Body of pancreas (tissue), 4 donors: ENCODE results near the gene DCLRE1C. TPM values are rescaled to one million over a fixed set of nuclear protein-coding genes. Genes with fewer than 3 reads are reported as not detected.
"Not testable (repeated sequence)": the region's sequence is repeated elsewhere in the genome, so short reads cannot be mapped to it uniquely, and the experiment has no call there.

Source experiments
- ATAC-seq: fragments of 150-250 bp; one replicate; pipeline ENCODE4 v1.9.1; 2016
- DNase-seq, 4 donors: peaks; one replicate each; pipeline ENCODE4 v3.0.0-alpha.2; 2019
- H3K27ac ChIP-seq, 4 donors: fragments of 200-600 bp; sonication (generic); 1 replicate in 3 of 4; 2 replicates in 1 of 4; pipeline versions ENCODE4 v1.5.1 to v1.6.1; 2016 to 2019; ENCODE audit warnings: mild to moderate bottlenecking in 1 of 4, mixed read lengths in 1 of 4, moderate library complexity in 1 of 4
- H3K27me3 ChIP-seq, 2 donors: fragments of 200-600 bp; sonication (generic); one replicate each; pipeline ENCODE4 v1.6.0; 2016; ENCODE audit warnings: mild to moderate bottlenecking in 1 of 2
- H3K36me3 ChIP-seq, 2 donors: fragments of 200-600 bp; sonication (generic); replicated peaks in 1 of 2; 2 replicates each; pipeline ENCODE4 v1.5.1; 2016; ENCODE audit warnings: low read depth in 2 of 2; ENCODE audit not compliant: insufficient read depth in 1 of 2
- H3K4me1 ChIP-seq: fragments of 200-600 bp; sonication (generic); one replicate; pipeline ENCODE4 v1.6.0; 2016
- H3K4me3 ChIP-seq, 2 donors: fragments of 200-600 bp; sonication (generic); 1 replicate in 1 of 2; 2 replicates in 1 of 2; pipeline ENCODE4 v1.5.1; 2016 to 2019
- H3K9me3 ChIP-seq, 3 donors: fragments of 200-600 bp; sonication (generic); 1 replicate in 2 of 3; 2 replicates in 1 of 3; pipeline ENCODE4 v1.5.1; 2016
- POLR2A ChIP-seq, 3 donors: fragments of 450-650 bp; IDR thresholded peaks; one replicate each; pipeline ENCODE4 v1.6.1; 2016; ENCODE audit warnings: antibody characterized with exemption in 3 of 3, mild to moderate bottlenecking in 2 of 3
- WGBS, 2 donors: methylation state at CpG; one replicate each; pipeline ENCODE4 v1.1.5; 2017; 5-methylcytosine and 5-hydroxymethylcytosine counted together
- intact Hi-C: fragments of 100-400 bp; cut with DNase I; formaldehyde crosslinking; loops from one replicate; pipeline ENCODE4 v1.15.1; 2023
- total RNA-seq, 2 donors: library from RNA; depleted of rRNA; stranded (reverse); fragments of >200 nt; gene quantifications; one replicate each; pipeline ENCODE4 v1.1.0, GENCODE V29; 2016
- TF ChIP-seq, protein P1 (sequence below), 7 experiments: fragments of 450-650 bp in 4 of 7; fragments of 200-600 bp in 3 of 7; sonication (generic) in 3 of 7; IDR thresholded peaks; one replicate each; pipeline ENCODE4 v1.5.1; 2016 to 2019; ENCODE audit warnings: antibody characterized with exemption in 7 of 7

Gene DCLRE1C
- total RNA-seq, 2 donors from 2014 or later, result 4.7 to 10.9 TPM

DNA sequence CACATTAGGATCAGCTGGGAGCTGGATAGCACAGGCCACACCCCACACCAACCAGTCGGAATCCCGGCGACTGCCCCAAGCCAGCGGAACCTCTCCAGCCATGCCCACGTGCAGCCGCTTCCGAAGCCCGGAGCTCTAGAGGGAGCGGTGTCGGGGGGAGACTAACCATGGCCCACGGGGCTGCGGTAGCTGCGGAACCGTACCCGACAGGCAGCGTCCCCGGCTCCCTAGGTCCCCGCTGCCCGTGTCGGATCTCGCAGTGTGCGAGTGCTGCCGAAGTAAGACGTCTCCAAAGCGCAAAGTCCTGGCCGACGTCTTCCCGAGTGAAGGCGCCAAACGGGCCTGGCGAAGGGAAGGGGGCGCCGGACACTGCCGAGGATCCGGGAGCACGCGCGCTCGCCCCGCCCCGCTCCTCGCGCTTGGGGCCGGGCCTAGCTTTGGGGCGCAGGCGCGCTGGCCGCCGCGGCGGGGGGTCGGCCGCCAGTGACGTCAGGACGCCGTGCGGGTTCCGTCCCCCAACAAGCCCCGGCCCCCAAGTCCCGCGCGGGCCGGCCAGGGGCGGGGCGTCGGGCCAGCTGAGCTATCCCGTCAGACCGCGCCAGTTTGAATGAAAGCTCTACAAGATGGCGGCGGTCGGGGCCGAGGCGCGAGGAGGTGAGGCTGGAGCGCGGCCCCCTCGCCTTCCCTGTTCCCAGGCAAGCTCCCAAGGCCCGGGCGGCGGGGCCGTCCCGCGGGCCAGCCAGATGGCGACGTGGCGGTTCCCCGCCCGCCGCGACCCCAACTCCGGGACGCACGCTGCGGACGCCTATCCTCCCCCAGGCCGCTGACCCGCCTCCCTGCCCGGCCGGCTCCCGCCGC, 75.4 kb downstream of the DCLRE1C start, which contains the start of gene SUV39H2:
SUV39H2 (plus strand) TSS at position 601 of the 858 bp plus-strand sequence; CDS start at position 624, 23 bp downstream.
- H3K27me3 ChIP-seq, result no peaks in the 10 kb centered on the region
- TF ChIP-seq POLR2A (IDR thresholded peaks at IDR 0.05), result peak; percentile 71 to 88 (median 86)
- TF ChIP-seq, protein P1, sequence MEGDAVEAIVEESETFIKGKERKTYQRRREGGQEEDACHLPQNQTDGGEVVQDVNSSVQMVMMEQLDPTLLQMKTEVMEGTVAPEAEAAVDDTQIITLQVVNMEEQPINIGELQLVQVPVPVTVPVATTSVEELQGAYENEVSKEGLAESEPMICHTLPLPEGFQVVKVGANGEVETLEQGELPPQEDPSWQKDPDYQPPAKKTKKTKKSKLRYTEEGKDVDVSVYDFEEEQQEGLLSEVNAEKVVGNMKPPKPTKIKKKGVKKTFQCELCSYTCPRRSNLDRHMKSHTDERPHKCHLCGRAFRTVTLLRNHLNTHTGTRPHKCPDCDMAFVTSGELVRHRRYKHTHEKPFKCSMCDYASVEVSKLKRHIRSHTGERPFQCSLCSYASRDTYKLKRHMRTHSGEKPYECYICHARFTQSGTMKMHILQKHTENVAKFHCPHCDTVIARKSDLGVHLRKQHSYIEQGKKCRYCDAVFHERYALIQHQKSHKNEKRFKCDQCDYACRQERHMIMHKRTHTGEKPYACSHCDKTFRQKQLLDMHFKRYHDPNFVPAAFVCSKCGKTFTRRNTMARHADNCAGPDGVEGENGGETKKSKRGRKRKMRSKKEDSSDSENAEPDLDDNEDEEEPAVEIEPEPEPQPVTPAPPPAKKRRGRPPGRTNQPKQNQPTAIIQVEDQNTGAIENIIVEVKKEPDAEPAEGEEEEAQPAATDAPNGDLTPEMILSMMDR (IDR thresholded peaks at IDR 0.05), result peak in 1 of 7 experiments; percentile 26
- 0% methylated on average over 4 to 69 of the region's 102 CpGs for WGBS, 2 donors
- peak within 1 kb of the TSS; percentile 91 to 98 (median 94) for H3K27ac ChIP-seq
- peaks cover 31% of the 10 kb centered on the region for H3K4me1 ChIP-seq
- ATAC-seq, result peak; percentile 93
- no peaks in the 10 kb centered on the region for H3K36me3 ChIP-seq
- H3K4me3 ChIP-seq, result peak within 1 kb of the TSS; percentile 92 to 93
- DNase-seq, result peak; percentile 96 to 97 (median 96)
- intact Hi-C loops, result no loop called here
- H3K9me3 ChIP-seq, result no peaks in the 10 kb centered on the region

DNA sequence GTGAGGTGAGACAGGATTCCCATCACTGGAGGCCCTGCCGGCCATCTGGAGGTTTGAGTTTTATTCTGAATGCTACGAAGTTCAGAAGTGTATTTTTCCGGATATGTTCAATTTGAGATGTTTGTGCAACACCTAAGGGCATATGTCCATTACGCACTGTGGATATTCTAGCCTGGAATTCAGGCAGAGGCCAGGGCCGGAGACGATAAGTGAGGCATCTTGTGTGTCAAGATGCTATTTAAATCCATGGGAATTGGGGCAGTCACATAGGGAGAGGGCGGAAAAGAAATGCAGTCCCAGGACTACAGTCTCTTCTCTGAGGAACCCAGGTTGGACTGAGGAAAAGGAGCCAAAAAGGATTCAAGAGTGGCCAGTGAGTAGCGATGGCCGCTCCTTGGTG, 77.1 kb downstream of the DCLRE1C start:
- no peak overlapping the region for H3K4me3 ChIP-seq
- intact Hi-C loops, result no loop called here
- no peaks in the 10 kb centered on the region for H3K27me3 ChIP-seq
- no peak for ATAC-seq
- H3K27ac ChIP-seq, result no peak overlapping the region
- H3K4me1 ChIP-seq, result peaks cover 31% of the 10 kb centered on the region
- WGBS, 2 donors, result 76 to 83% methylated on average over 9 of the region's 9 CpGs
- H3K36me3 ChIP-seq, result no peaks in the 10 kb centered on the region
- no peak for TF ChIP-seq POLR2A (IDR thresholded peaks at IDR 0.05)
- TF ChIP-seq, protein P1 (IDR thresholded peaks at IDR 0.05), result no peak
- no peaks in the 10 kb centered on the region for H3K9me3 ChIP-seq
- DNase-seq, result no peak

DNA sequence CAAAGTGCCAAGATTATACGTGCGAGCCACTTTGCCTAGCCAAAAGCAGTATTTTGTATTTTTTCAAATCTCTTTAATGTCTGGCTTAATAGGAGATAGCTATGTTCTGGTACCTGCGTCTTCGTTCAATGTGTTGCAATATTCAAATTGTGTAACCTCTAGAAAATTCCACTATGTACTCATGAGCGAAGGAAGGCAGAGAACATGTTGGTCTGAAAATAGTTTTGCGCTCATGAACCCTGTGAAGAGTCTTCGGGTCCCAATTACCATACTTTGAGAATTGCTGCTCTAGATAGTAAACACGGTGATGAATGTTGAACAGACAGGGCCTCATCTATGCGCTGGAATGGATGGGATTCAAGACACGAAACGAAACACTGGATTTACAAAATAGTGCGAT, 78.0 kb downstream of the DCLRE1C start:
- intact Hi-C loops, result no loop called here
- DNase-seq, result no peak
- Histone ChIP-seq H3K27ac (no peak overlapping the region), H3K27me3 (no peaks in the 10 kb centered on the region), H3K4me3 (no peak overlapping the region), H3K4me1 (peaks cover 31% of the 10 kb centered on the region), H3K9me3 (no peaks in the 10 kb centered on the region), H3K36me3 (no peaks in the 10 kb centered on the region)
- 93 to 95% methylated on average over 12 of the region's 12 CpGs for WGBS, 2 donors
- TF ChIP-seq, protein P1 (IDR thresholded peaks at IDR 0.05), result no peak
- no peak for TF ChIP-seq POLR2A (IDR thresholded peaks at IDR 0.05)
- no peak for ATAC-seq

DNA sequence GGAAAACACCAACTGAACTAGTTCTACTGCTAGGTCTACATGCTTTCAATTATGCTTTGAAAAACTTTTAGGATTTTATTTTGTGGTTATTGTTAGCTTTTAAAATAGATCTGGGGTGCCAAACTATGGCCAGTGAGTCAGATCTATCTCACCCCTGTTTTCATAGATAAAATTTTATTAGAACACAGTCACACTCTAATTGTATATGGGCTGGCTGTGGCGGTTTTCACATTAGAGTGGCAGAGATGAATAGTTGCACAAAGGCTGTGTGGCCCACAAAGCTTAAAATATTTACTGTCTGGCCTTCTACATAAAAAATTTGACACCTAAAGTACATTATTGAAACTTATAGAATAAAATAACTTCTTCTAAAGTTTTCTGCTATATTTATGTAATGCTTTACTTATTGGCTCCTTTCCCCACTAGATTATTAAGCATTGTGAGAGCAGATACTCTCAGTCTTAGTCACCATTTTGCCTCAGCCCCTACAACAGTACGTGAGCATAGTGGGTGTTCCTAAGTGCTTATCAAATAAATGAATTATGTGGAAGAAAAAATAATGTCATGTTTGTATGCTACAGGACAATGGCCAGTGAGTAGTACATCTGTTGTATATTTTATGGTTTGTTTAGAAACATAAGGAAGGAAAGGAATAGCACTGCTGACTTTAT, 80.7 kb downstream of the DCLRE1C start:
- intact Hi-C loops, result no loop called here
- DNase-seq, result no peak
- 75 to 81% methylated on average over 2 of the region's 2 CpGs for WGBS, 2 donors
- Histone ChIP-seq H3K27ac (no peak overlapping the region), H3K36me3 (peaks cover 0 to 2% of the 10 kb centered on the region in 2 donors), H3K27me3 (no peaks in the 10 kb centered on the region), H3K4me3 (no peak overlapping the region), H3K4me1 (peaks cover 22% of the 10 kb centered on the region), H3K9me3 (no peaks in the 10 kb centered on the region)
- TF ChIP-seq, protein P1 (IDR thresholded peaks at IDR 0.05), result no peak
- no peak for TF ChIP-seq POLR2A (IDR thresholded peaks at IDR 0.05)
- no peak for ATAC-seq

DNA sequence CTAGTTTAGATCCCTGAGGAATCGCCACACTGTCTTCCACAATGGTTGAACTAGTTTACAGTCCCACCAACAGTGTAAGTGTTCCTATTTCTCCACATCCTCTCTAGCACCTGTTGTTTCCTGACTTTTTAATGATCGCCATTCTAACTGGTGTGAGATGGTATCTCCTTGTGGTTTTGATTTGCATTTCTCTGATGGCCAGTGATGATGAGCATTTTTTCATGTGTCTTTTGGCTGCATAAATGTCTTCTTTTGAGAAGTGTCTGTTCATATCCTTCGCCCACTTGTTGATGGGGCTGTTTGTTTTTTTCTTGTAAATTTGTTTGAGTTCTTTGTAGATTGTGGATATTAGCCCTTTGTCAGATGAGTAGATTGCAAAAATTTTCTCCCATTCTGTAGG, 89.0 kb downstream of the DCLRE1C start:
- intact Hi-C loops, H3K9me3 ChIP-seq, H3K4me3 ChIP-seq, H3K27ac ChIP-seq, DNase-seq, ATAC-seq, H3K27me3 ChIP-seq, H3K36me3 ChIP-seq: not testable (repeated sequence)
- 96 to 100% methylated on average over 3 of the region's 3 CpGs for WGBS, 2 donors
- H3K4me1 ChIP-seq, result peaks cover 13% of the 10 kb centered on the region

DNA sequence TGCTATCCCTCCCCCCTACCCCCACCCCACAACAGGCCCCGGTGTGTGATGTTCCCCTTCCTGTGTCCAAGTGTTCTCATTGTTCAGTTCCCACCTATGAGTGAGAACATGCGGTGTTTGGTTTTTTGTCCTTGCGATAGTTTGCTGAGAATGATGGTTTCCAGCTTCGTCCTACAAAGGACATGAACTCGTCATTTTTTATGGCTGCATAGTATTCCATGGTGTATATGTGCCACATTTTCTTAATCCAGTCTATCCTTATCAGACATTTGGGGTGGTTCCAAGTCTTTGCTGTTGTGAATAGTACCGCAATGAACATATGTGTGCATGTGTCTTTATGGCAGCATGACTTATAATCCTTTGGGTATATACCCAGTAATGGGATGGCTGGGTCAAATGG, 89.4 kb downstream of the DCLRE1C start:
- WGBS, 2 donors, result 94% methylated on average over 6 of the region's 6 CpGs
- H3K36me3 ChIP-seq, H3K4me3 ChIP-seq, intact Hi-C loops, DNase-seq, H3K27me3 ChIP-seq, H3K9me3 ChIP-seq, H3K27ac ChIP-seq, ATAC-seq: not testable (repeated sequence)
- H3K4me1 ChIP-seq, result peaks cover 17% of the 10 kb centered on the region
